Kidney epithelial cell (primary cell): ENCODE results near the gene RTCA. TPM values are rescaled to one million over a fixed set of nuclear protein-coding genes. Genes with fewer than 3 reads are reported as not detected.

Experiments used
- DNase-seq: peaks from one replicate; pipeline ENCODE4 v3.0.0-alpha.2; 2010; ENCODE audit warnings: low read depth
- H3K27me3 ChIP-seq: 2 replicates; pipeline ENCODE4 v1.6.0; 2011; ENCODE audit warnings: low read length; ENCODE audit not compliant: control insufficient read depth, insufficient read depth
- H3K36me3 ChIP-seq: 2 replicates; pipeline ENCODE4 v1.5.1; 2011; ENCODE audit warnings: low read length; ENCODE audit not compliant: control insufficient read depth, insufficient read depth
- H3K4me3 ChIP-seq: 2 replicates; pipeline ENCODE4 v1.5.1; 2011; ENCODE audit warnings: low read depth, mild to moderate bottlenecking, control low read depth, low read length
- CTCF ChIP-seq: IDR thresholded peaks from 2 replicates; pipeline ENCODE4 v1.5.1; 2011; ENCODE audit warnings: mild to moderate bottlenecking, moderate library complexity, low read length, control low read depth, inconsistent platforms; ENCODE audit not compliant: insufficient read depth, poor library complexity, severe bottlenecking
- total RNA-seq: library from RNA; depleted of rRNA; stranded (reverse); fragments of >200 nt; gene quantifications from 2 replicates; pipeline ENCODE4 v1.2.3, GENCODE V29; 2015

Gene RTCA
- total RNA-seq, 1 donor from 2014 or later = 42.3 TPM

GRCh38 chr1:100265562-100265930 lies 470 bp upstream of the RTCA start:
- H3K27me3 ChIP-seq = no peaks in the 10 kb centered on the region
- peaks cover 1% of the 10 kb centered on the region for H3K36me3 ChIP-seq
- peak overlapping the region; percentile 88 for H3K4me3 ChIP-seq
- no peak for DNase-seq
- TF ChIP-seq CTCF = no peak

- no peak for TF ChIP-seq CTCF
- peaks cover 1% of the 10 kb centered on the region for H3K36me3 ChIP-seq
- H3K4me3 ChIP-seq = peak overlapping the region; percentile 88
- no peak for DNase-seq
- no peaks in the 10 kb centered on the region for H3K27me3 ChIP-seq
Observed at GRCh38 chr1:100266741-100267140, 725 bp downstream of the RTCA start.

- peak overlapping the region; percentile 88 for H3K4me3 ChIP-seq
- peaks cover 1% of the 10 kb centered on the region for H3K36me3 ChIP-seq
- no peaks in the 10 kb centered on the region for H3K27me3 ChIP-seq
- no peak for TF ChIP-seq CTCF
- DNase-seq = no peak
Observed at GRCh38 chr1:100267284-100267683, 1.3 kb downstream of the RTCA start.

- no peak for TF ChIP-seq CTCF
- Histone ChIP-seq H3K4me3 (no peak overlapping the region), H3K27me3 (no peaks in the 10 kb centered on the region), H3K36me3 (peaks cover 1% of the 10 kb centered on the region)
- no peak for DNase-seq
Observed at GRCh38 chr1:100268202-100268601, 2.2 kb downstream of the RTCA start.

- Histone ChIP-seq H3K36me3 (peaks cover 4% of the 10 kb centered on the region), H3K4me3 (no peak overlapping the region), H3K27me3 (no peaks in the 10 kb centered on the region)
- TF ChIP-seq CTCF = no peak
- DNase-seq = no peak
Observed at GRCh38 chr1:100277866-100278265, 11.8 kb downstream of the RTCA start.

GRCh38 chr1:100279358-100279923 lies 13.4 kb downstream of the RTCA start:
- TF ChIP-seq CTCF = no peak
- no peak for DNase-seq
- H3K4me3 ChIP-seq = no peak overlapping the region
- H3K36me3 ChIP-seq = peaks cover 1% of the 10 kb centered on the region
- no peaks in the 10 kb centered on the region for H3K27me3 ChIP-seq
